Measurements from ENCODE around the gene SDK1. TPM values are rescaled to one million over a fixed set of nuclear protein-coding genes. Genes with fewer than 3 reads are reported as not detected.

Gene SDK1
- total and polyA plus RNA-seq, 2 of the 8 experiments (the other 6 are each of a cell fraction or from before 2014, with no cell fraction given), result 3.3 to 7.2 TPM

GRCh38 chr7:3806516-3806915 is 505.5 kb downstream of the SDK1 start:
- Histone ChIP-seq H3K18ac (ENCODE audit: extremely low read depth, low read length) (no peak overlapping the region), H3K23me2 (ENCODE audit: low read depth, low read length) (no peaks in the 10 kb centered on the region), H3K79me1 (ENCODE audit: low read depth, low read length) (no peaks in the 10 kb centered on the region), H3K4me3 (ENCODE audit: extremely low read depth in 1 of 4, insufficient read depth in 2 of 4, low read depth in 3 of 4, low read length in 4 of 4) (no peak overlapping the region), H3K14ac (ENCODE audit: insufficient read length) (no peak overlapping the region), H2AFZ (ENCODE audit: low read length) (no peak overlapping the region), H3K4ac (replicated peaks; ENCODE audit: insufficient read length, low read depth, low read length) (no peak overlapping the region), H3K27me3 (replicated peaks in 1 of 4; ENCODE audit: control insufficient read depth in 3 of 4, extremely low read depth in 1 of 4, insufficient read depth in 3 of 4, low read length in 3 of 4) (no peaks in the 10 kb centered on the region), H4K20me1 (replicated peaks in 1 of 2; ENCODE audit: control insufficient read depth in 1 of 2, insufficient read depth in 2 of 2, low read length in 2 of 2) (no peaks in the 10 kb centered on the region), H4K5ac (ENCODE audit: insufficient read length, low read depth, low read length) (no peak overlapping the region), H4K8ac (ENCODE audit: extremely low read depth, insufficient read depth, low read length) (no peak overlapping the region), H3K36me3 (ENCODE audit: control insufficient read depth in 2 of 4, insufficient read depth in 4 of 4, low read length in 3 of 4) (no peaks in the 10 kb centered on the region), H2BK5ac (ENCODE audit: low read depth, low read length) (no peak overlapping the region), H2BK20ac (ENCODE audit: low read length) (no peak overlapping the region), H3K56ac (replicated peaks; ENCODE audit: insufficient read length, low read depth, low read length) (no peak overlapping the region), H3K9ac (replicated peaks in 1 of 4; ENCODE audit: extremely low read depth in 1 of 4, low read depth in 3 of 4, low read length in 3 of 4) (no peak overlapping the region), H2AK5ac (ENCODE audit: low read depth, low read length) (no peak overlapping the region), H3K27ac (ENCODE audit: low read depth, low read length) (no peak overlapping the region), H2BK12ac (ENCODE audit: low read depth, low read length) (no peak overlapping the region), H3K23ac (ENCODE audit: insufficient read length) (no peak overlapping the region), H4K91ac (replicated peaks; ENCODE audit: insufficient read length, low read length) (no peak overlapping the region), H3K9me3 (ENCODE audit: insufficient read depth in 2 of 2, low read depth in 1 of 2, low read length in 1 of 2) (no peaks in the 10 kb centered on the region), H2BK15ac (ENCODE audit: low read length) (no peak overlapping the region), H3K79me2 (ENCODE audit: control insufficient read depth in 1 of 2, insufficient read depth in 2 of 2, low read length in 2 of 2) (no peaks in the 10 kb centered on the region), H3K4me2 (ENCODE audit: insufficient read depth in 1 of 2, low read depth in 2 of 2, low read length in 2 of 2) (no peak overlapping the region), H2BK120ac (replicated peaks; ENCODE audit: low read depth, low read length) (no peak overlapping the region), H3K4me1 (replicated peaks in 1 of 4; ENCODE audit: control insufficient read depth in 3 of 4, insufficient read depth in 4 of 4, low read length in 3 of 4) (peaks cover 0 to 10% (median 2%) of the 10 kb centered on the region in 4 experiments; a peak in 3 of 7 replicates)
- ChIA-PET POLR2A (ENCODE audit: partially characterized antibody) (no interaction called here), CTCF (ENCODE audit: partially characterized antibody) (interaction anchor here (0.6 kb wide), 1 partner anchor 470 kb away, joined by 3 read pairs; no protein-coding TSS in a partner anchor)
- WGBS, 2 experiments (ENCODE audit: extremely low coverage in 1 of 2, insufficient coverage in 1 of 2, insufficient read length in 1 of 2, insufficient replicate concordance in 2 of 2, low coverage in 1 of 2, low lambda C conversion rate in 2 of 2, missing lambda C conversion rate in 1 of 2), result 84% methylated on average over 8 of the region's 8 CpGs; no CpG with 5 or more reads in 1 of the 2 experiments
- DNase-seq (ENCODE audit: low read depth in 1 of 2, low spot score in 2 of 2) (no peak), FAIRE-seq (no peak)
- TF ChIP-seq PHF8 (conservative IDR thresholded peaks at IDR 0.05; ENCODE audit: low read depth, low read length), result no peak
- TF ChIP-seq CTBP2 (IDR thresholded peaks at IDR 0.05; ENCODE audit: borderline replicate concordance, insufficient read depth, insufficient read length, low read length), result no peak
- TF ChIP-seq ZNF274 (IDR thresholded peaks at IDR 0.05; ENCODE audit: borderline replicate concordance, extremely low read depth, low read length), result no peak
- no peak for TF ChIP-seq YY1 (IDR thresholded peaks at IDR 0.05; ENCODE audit: low read depth, low read length)
- no peak for TF ChIP-seq GABPA (IDR thresholded peaks at IDR 0.05; ENCODE audit: borderline replicate concordance, insufficient read depth, low read length)
